Renal cortex interstitium (tissue), 11 donors: ENCODE data around the gene SMIM17. TPM values are rescaled to one million over a fixed set of nuclear protein-coding genes. Genes with fewer than 3 reads are reported as not detected.

Experiments used
- DNase-seq, 11 donors: peaks; one replicate each; pipeline ENCODE4 v3.0.0-alpha.2; 2013; ENCODE audit warnings: low read depth in 9 of 11, low spot score in 4 of 11; ENCODE audit errors: extremely low read depth in 1 of 11
- polyA plus RNA-seq, 3 donors: library from polyadenylated mRNA; unstranded; fragments of 120-200 nt; gene quantifications; one replicate each; pipeline ENCODE4 v1.2.1, GENCODE V29; 2013; ENCODE audit not compliant: insufficient read length in 3 of 3

Gene SMIM17
- polyA plus RNA-seq, 3 donors: 1.3 to 2.1 (median 1.8) TPM

DNA sequence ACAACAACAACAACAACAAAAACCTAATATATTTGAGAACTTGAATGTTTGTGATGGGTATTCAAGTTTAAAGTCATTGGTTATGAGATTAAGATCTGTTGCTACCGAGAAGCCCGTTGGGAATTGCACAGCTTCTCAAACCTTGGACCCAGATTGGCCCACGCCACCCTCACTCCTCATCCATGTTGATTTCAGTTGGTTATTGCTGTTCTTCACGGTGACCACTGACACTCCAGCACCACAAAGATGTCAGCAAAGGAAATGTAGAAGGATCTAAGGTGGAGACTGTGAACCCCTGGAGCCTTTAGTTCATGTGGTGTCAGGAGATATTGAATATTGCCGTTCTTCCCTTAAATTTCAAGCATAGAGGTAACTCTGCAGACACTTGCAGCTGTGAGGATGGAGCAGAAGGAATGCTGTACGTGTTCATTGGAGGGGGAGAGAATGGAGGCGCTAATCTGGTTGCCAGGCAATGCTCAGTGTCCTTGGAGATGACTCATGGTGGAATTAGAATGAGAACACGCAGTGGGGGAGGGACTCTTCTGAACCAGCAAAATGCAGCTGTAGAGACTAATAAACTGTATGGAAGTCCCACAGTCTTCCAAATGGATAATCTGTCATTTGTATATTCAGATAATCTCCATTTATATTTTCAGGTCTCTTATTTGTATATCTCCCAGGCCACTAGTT is 49.4 kb downstream of the SMIM17 start:
- no peak for DNase-seq

DNA sequence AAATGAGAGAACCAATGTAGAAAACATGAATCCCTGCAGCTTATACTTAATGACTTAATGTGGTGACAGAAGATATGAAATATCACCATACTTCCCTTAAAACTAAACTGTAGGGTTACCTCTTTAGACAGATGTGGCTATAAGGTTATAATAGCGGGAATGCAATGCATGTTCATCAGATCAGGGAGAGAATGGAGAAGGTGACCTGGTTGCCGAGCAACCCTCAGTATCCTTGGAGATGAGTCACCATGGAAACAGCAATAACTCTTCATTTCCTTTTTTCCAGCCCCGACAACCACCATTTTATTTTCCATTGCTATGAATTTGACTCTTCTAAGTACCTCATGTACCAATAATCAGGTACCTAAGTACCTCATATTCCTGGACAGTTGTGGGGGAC is 56.6 kb downstream of the SMIM17 start:
- DNase-seq: no peak

DNA sequence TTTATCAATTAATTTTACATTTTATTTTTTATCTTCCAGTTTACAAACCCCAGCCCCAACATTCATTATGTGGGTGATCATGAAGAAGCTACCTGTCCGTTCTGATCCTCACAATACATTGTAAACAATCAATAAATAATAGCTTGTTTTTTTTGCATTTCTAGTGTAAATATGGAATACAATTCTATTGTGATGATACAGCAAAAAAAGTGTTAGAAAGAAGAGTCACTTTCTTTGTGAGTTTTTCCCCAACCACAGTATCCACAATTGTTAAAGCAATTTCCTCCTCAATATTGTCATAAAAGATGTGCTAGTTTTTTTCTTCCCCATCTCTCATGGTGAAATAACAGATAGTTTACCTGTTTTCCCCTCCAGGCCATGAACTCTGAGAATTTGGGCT is 58.9 kb downstream of the SMIM17 start:
- DNase-seq: no peak

DNA sequence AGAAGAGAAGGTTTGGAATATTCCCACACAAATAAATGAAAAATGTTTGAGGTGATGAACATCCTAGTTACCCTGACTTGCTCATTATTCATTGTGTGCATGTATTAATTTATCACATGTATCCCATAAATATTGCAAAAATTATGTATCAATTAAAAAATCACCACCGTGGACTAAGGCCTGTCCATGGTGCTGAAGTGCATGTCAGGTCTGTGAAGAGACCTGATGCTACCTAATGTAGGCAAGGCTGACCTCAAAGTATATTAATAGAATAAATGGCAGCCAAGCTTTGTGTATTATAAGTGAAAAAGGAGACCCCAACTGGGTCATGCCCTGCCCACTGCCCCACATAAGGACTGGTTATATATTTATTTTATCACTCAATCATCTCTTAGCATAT is 63.0 kb downstream of the SMIM17 start:
- DNase-seq: no peak

Other genes with a start within 250 kb of the SMIM17 start
- gene ZNF582, start 249.6 kb upstream of the SMIM17 start, polyA plus RNA-seq: 10 to 100 TPM; 10.9 to 14.2 (median 11.3) TPM
- gene ZNF583, start 238.8 kb upstream of the SMIM17 start, polyA plus RNA-seq: 10 to 100 TPM in 1 of 3 donors, 1 to 10 TPM in 2; 9.5 to 11.2 (median 9.9) TPM
- gene ZNF667, start 165.8 kb upstream of the SMIM17 start, polyA plus RNA-seq: 10 to 100 TPM; 18.7 to 23.4 (median 20.7) TPM
- 10 to 100 TPM; 20.1 to 32.6 (median 21.2) TPM for gene ZNF471, start 135.3 kb upstream of the SMIM17 start, polyA plus RNA-seq
- 10 to 100 TPM; 13.6 to 16.8 (median 14.4) TPM for gene ZFP28, start 104.2 kb upstream of the SMIM17 start, polyA plus RNA-seq
- 10 to 100 TPM in 2 of 3 donors, 1 to 10 TPM in 1; 8.5 to 11.9 (median 10.9) TPM for gene ZNF470, start 75.7 kb upstream of the SMIM17 start, polyA plus RNA-seq
- gene ZNF71, start 47.9 kb upstream of the SMIM17 start, polyA plus RNA-seq: 10 to 100 TPM in 1 of 3 donors, 1 to 10 TPM in 2; 8.4 to 10.5 (median 9.4) TPM
- 1 to 10 TPM; 3.5 to 4.7 (median 4.4) TPM for gene ZNF835, start 28.6 kb downstream of the SMIM17 start, polyA plus RNA-seq
- 100 to 1,000 TPM in 1 of 3 donors, 10 to 100 TPM in 2; 80.8 to 101 (median 85.0) TPM for gene PEG3, start 197.6 kb downstream of the SMIM17 start, polyA plus RNA-seq
- 1 to 10 TPM; 1.5 to 3.2 (median 1.8) TPM for gene ZIM2, start 197.6 kb downstream of the SMIM17 start, polyA plus RNA-seq